Gastroesophageal sphincter (tissue), 3 donors: Measurements from ENCODE around the gene ITIH5.
A peak's percentile ranks its signal among the peaks of the same experiment; 100 is the strongest.

ENCODE experiments used
- CTCF ChIP-seq, 4 experiments: fragments of 200-600 bp in 2 of 4; fragments of 450-650 bp in 2 of 4; sonication (generic) in 1 of 4; IDR thresholded peaks; one replicate each; pipeline ENCODE4 v1.5.1; 2017 to 2019; ENCODE audit warnings: antibody characterized with exemption in 4 of 4, mild to moderate bottlenecking in 2 of 4, moderate library complexity in 2 of 4
- POLR2A ChIP-seq, 2 donors: fragments of 450-650 bp; IDR thresholded peaks; one replicate each; pipeline ENCODE4 v1.6.1; 2017; ENCODE audit warnings: antibody characterized with exemption in 2 of 2, mild to moderate bottlenecking in 2 of 2, moderate library complexity in 1 of 2
- POLR2AphosphoS5 ChIP-seq: sonication (generic); formaldehyde crosslinking; IDR thresholded peaks from one replicate; pipeline ENCODE4 v1.6.1; 2017; ENCODE audit warnings: antibody characterized with exemption

DNA sequence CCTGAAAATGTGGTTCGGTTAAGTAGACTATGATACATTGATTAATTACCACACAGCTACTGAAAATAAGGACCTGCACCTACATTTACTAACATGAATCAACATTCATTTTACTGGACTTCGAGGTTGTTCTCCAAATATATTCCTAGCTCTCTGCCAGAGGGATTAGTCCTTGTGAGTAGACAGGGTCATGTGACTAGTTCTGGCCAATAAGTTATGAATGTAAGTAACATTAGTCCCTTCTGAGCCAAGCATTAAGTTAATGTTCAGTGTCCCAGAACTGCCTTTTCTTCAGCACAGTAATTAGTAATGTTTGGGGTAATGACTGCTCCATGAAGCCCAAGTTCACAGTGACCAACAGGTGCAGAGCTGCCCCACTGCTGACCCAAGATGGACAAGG lies 9.2 kb downstream of the ITIH5 start:
- TF ChIP-seq CTCF (IDR thresholded peaks at IDR 0.05) (no peak), POLR2AphosphoS5 (peak; percentile 17), POLR2A (IDR thresholded peaks at IDR 0.05) (no peak)
